HEK293 (cell line): ENCODE data around the gene PCYT1A.

ENCODE experiments used
- CTCF ChIA-PET: fragments of 350-600 bp; formaldehyde crosslinking; extraction: SDS; loops from one replicate; lab custom pipeline; 2021; ENCODE audit warnings: antibody characterized with exemption; lab: Yijun Ruan, JAX
- POLR2A ChIA-PET: fragments of 300-600 bp; formaldehyde crosslinking; extraction: SDS; loops from one replicate; lab custom pipeline; 2020; ENCODE audit warnings: antibody characterized with exemption, inconsistent platforms; lab: Yijun Ruan, JAX
- H3K27ac ChIP-seq: fragments of 200-500 bp; sonication (Bioruptor generic); 2 replicates; pipeline ENCODE4 v1.5.1; 2014; ENCODE audit warnings: low read depth, low read length, control low read depth, inconsistent platforms; ENCODE audit errors: extremely low read depth
- H3K36me3 ChIP-seq, 2 experiments: fragments of 200-500 bp in 1 of 2; sonication (Bioruptor generic) in 1 of 2; 1 replicate in 1 of 2; 2 replicates in 1 of 2; pipeline ENCODE4 v1.5.1; 2014 to 2017; ENCODE audit warnings: inconsistent platforms in 2 of 2, low read length in 2 of 2; ENCODE audit not compliant: control insufficient read depth in 2 of 2, insufficient read depth in 1 of 2
- H3K4me1 ChIP-seq: fragments of 200-500 bp; sonication (Bioruptor generic); 2 replicates; pipeline ENCODE4 v1.5.1; 2014; ENCODE audit warnings: mild to moderate bottlenecking, low read length, inconsistent platforms; ENCODE audit not compliant: control insufficient read depth, insufficient read depth
- H3K4me3 ChIP-seq: 2 replicates; pipeline ENCODE4 v1.5.1; 2011; ENCODE audit warnings: low read depth, mild to moderate bottlenecking, control low read depth, low read length, moderate library complexity
- H3K9me3 ChIP-seq: fragments of 200-500 bp; sonication (Bioruptor generic); 2 replicates; pipeline ENCODE4 v1.5.1; 2014; ENCODE audit warnings: low read depth, low read length, inconsistent platforms; ENCODE audit not compliant: control insufficient read depth, insufficient read depth
- BCL11A ChIP-seq: fragments of 450-650 bp; formaldehyde crosslinking; IDR thresholded peaks from 2 replicates; pipeline ENCODE4 v1.5.1; 2016; ENCODE audit warnings: low read depth, missing biosample characterization, missing genetic modification characterization
- BCL6B ChIP-seq: fragments of 450-650 bp; formaldehyde crosslinking; IDR thresholded peaks from 2 replicates; pipeline ENCODE4 v1.5.1; 2017; ENCODE audit warnings: missing biosample characterization, missing genetic modification characterization
- TRIM28 ChIP-seq: IDR thresholded peaks from 2 replicates; pipeline ENCODE4 v1.6.1; 2011; ENCODE audit warnings: low read length, control low read depth, borderline replicate concordance
- ZBTB11 ChIP-seq: fragments of 450-650 bp; formaldehyde crosslinking; conservative IDR thresholded peaks from 2 replicates; pipeline ENCODE4 v1.5.1; 2016; ENCODE audit warnings: low read depth, missing biosample characterization, missing genetic modification characterization
- ZNF169 ChIP-seq: fragments of 450-650 bp; formaldehyde crosslinking; IDR thresholded peaks from 2 replicates; pipeline ENCODE4 v1.5.1; 2016; ENCODE audit warnings: missing biosample characterization, missing genetic modification characterization
- ZNF175 ChIP-seq: fragments of 450-650 bp; formaldehyde crosslinking; IDR thresholded peaks from 2 replicates; pipeline ENCODE4 v1.5.1; 2016; ENCODE audit warnings: missing biosample characterization, missing genetic modification characterization
- ZNF341 ChIP-seq: fragments of 450-650 bp; formaldehyde crosslinking; IDR thresholded peaks from 2 replicates; pipeline ENCODE4; 2016; ENCODE audit warnings: low read depth, missing biosample characterization, missing genetic modification characterization
- ZNF354C ChIP-seq: fragments of 450-650 bp; formaldehyde crosslinking; IDR thresholded peaks from 2 replicates; pipeline ENCODE4 v1.5.1; 2016; ENCODE audit warnings: missing biosample characterization, missing genetic modification characterization, low read depth, borderline replicate concordance
- ZNF426 ChIP-seq: fragments of 450-650 bp; formaldehyde crosslinking; IDR thresholded peaks from 2 replicates; pipeline ENCODE4 v1.5.1; 2017; ENCODE audit warnings: missing biosample characterization, missing genetic modification characterization, mild to moderate bottlenecking, inconsistent platforms, moderate library complexity
- ZNF600 ChIP-seq: fragments of 450-650 bp; formaldehyde crosslinking; IDR thresholded peaks from 2 replicates; pipeline ENCODE4 v1.5.1; 2016; ENCODE audit warnings: missing biosample characterization, missing genetic modification characterization
- ZNF654 ChIP-seq: fragments of 450-650 bp; formaldehyde crosslinking; IDR thresholded peaks from 2 replicates; pipeline ENCODE4 v1.5.1; 2016; ENCODE audit warnings: low read depth, missing biosample characterization, missing genetic modification characterization
- ZNF677 ChIP-seq: fragments of 450-650 bp; IDR thresholded peaks from 2 replicates; pipeline ENCODE4 v1.5.0; 2018; ENCODE audit warnings: missing biosample characterization, mild to moderate bottlenecking, missing genetic modification characterization, moderate library complexity
- ZNF701 ChIP-seq: fragments of 450-650 bp; formaldehyde crosslinking; IDR thresholded peaks from 2 replicates; pipeline ENCODE4 v1.5.1; 2016; ENCODE audit warnings: missing biosample characterization, missing genetic modification characterization
- ZNF791 ChIP-seq: fragments of 450-650 bp; formaldehyde crosslinking; IDR thresholded peaks from 2 replicates; pipeline ENCODE4 v1.5.1; 2016; ENCODE audit warnings: missing biosample characterization, missing genetic modification characterization

The PCYT1A gene

GRCh38 chr3:196323691-196324090, 36.2 kb upstream of the PCYT1A start:
- Histone ChIP-seq H3K9me3 (no peaks in the 10 kb centered on the region), H3K36me3 (no peaks in the 10 kb centered on the region), H3K4me3 (no peak overlapping the region), H3K4me1 (no peaks in the 10 kb centered on the region), H3K27ac (no peak overlapping the region)
- POLR2A ChIA-PET = interaction anchor here (0.9 kb wide), 1 partner anchor 38 kb away, joined by 8 read pairs; no protein-coding TSS in a partner anchor
- peak; percentile 62 for TF ChIP-seq ZNF341 (tag by site-specific recombination)
- no peak for TF ChIP-seq ZNF654 (tag by site-specific recombination)
- TF ChIP-seq ZBTB11 (tag by site-specific recombination) = no peak
- no peak for TF ChIP-seq ZNF791 (tag by site-specific recombination)
- CTCF ChIA-PET = no interaction called here

GRCh38 chr3:196323016-196323415, 35.5 kb upstream of the PCYT1A start:
- TF ChIP-seq ZNF354C (tag by site-specific recombination) (no peak), ZNF426 (tag by site-specific recombination) (no peak), ZNF600 (tag by site-specific recombination) (no peak), ZNF175 (no peak)
- TF ChIP-seq, all 188 proteins: peak for 0
- ChIA-PET POLR2A (no interaction called here), CTCF (no interaction called here)
- Histone ChIP-seq H3K4me3 (no peak overlapping the region), H3K9me3 (no peaks in the 10 kb centered on the region), H3K27ac (no peak overlapping the region), H3K4me1 (no peaks in the 10 kb centered on the region), H3K36me3 (no peaks in the 10 kb centered on the region)

GRCh38 chr3:196321162-196321561, 33.6 kb upstream of the PCYT1A start:
- ChIA-PET CTCF (no interaction called here), POLR2A (no interaction called here)
- H3K36me3 ChIP-seq = no peaks in the 10 kb centered on the region
- H3K27ac ChIP-seq = no peak overlapping the region
- no peak overlapping the region for H3K4me3 ChIP-seq
- no peaks in the 10 kb centered on the region for H3K9me3 ChIP-seq
- no peak for TF ChIP-seq ZNF169 (tag by site-specific recombination)
- no peak for TF ChIP-seq ZNF677 (tag by site-specific recombination)
- TF ChIP-seq BCL6B (tag by site-specific recombination) = no peak
- no peaks in the 10 kb centered on the region for H3K4me1 ChIP-seq

- CTCF ChIA-PET = no interaction called here
- no peaks in the 10 kb centered on the region for H3K9me3 ChIP-seq
- H3K4me1 ChIP-seq = no peaks in the 10 kb centered on the region
- TF ChIP-seq BCL11A (tag by site-specific recombination) = no peak
- no peak for TF ChIP-seq TRIM28
- TF ChIP-seq ZNF654 (tag by site-specific recombination) = no peak
- TF ChIP-seq ZNF341 (tag by site-specific recombination) = peak; percentile 62
- no peak for TF ChIP-seq ZNF701 (tag by site-specific recombination)
- no peak overlapping the region for H3K27ac ChIP-seq
- POLR2A ChIA-PET = no interaction called here
- H3K4me3 ChIP-seq = no peak overlapping the region
- peaks cover 0 to 5% of the 10 kb centered on the region in 2 experiments; a peak in 1 of 3 replicates for H3K36me3 ChIP-seq
These were observed 32.6 kb upstream of the PCYT1A start for GRCh38 chr3:196320137-196320536.
